ENCODE data around the gene DSTN. TPM values are rescaled to one million over a fixed set of nuclear protein-coding genes. Genes with fewer than 3 reads are reported as not detected.
"Not testable (repeated sequence)": the region's sequence is repeated elsewhere in the genome, so short reads cannot be mapped to it uniquely, and the experiment has no call there.

The DSTN gene
- total and polyA plus RNA-seq, 2 donors = 60.7 to 310 TPM

DNA sequence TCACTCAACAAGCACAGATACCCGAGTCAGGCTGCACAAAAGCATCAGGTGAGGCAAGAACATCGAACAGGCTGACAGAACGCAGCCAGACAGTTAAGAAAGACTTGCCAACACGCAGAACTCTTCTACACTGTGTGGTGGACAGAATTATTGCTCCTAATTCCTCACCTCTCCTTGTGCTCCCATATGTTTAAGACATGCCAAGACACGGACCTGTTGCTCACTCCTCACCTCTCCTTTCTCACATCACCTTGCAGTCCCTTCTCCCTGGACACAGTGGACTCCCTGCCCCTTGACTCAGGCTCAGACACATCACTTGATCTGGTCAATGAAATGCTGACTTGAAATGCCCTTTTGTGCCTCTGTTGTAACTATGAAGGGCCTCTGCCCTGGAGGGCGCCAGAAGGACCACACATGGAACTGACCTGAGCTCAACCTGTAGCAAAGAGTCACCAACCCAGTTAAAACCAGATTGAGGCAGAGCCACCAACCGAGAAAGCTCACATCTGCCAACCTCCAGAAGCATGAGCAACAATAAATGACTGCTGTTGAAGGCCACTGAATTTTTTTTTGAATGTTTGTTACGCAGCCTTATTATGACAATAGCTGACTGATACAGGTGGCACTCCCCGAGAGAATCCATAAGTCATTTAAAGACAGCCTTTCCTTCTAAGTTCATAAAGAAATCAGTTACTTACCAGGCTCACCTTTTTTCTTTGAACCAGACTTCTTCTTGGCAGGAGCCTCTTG, 88.2 kb downstream of the DSTN start:
- no peaks in the 10 kb centered on the region for H3K27me3 ChIP-seq (ENCODE audit: control insufficient read depth in 2 of 2, insufficient read depth in 1 of 2, low read length in 1 of 2)
- no peak overlapping the region for H3K27ac ChIP-seq (ENCODE audit: low read depth in 1 of 2, low read length in 1 of 2)
- 99% methylated on average over 9 of the region's 9 CpGs for WGBS
- H3K36me3 ChIP-seq (ENCODE audit: control insufficient read depth in 2 of 2, insufficient read depth in 2 of 2, low read length in 1 of 2) = peaks cover 11 to 14% of the 10 kb centered on the region in 2 donors
- peaks cover 2 to 6% of the 10 kb centered on the region in 2 donors for H3K9me3 ChIP-seq (ENCODE audit: control insufficient read depth in 2 of 2, insufficient read depth in 1 of 2, low read length in 1 of 2)
- H3K4me3 ChIP-seq (ENCODE audit: low read length in 2 of 2) = no peak overlapping the region
- DNase-seq (ENCODE audit: low read depth in 6 of 9, low spot score in 9 of 9) = no peak
- H3K4me1 ChIP-seq (ENCODE audit: control insufficient read depth in 2 of 2, insufficient read depth in 2 of 2, low read length in 2 of 2) = peaks cover 0 to 20% of the 10 kb centered on the region in 2 donors

- DNase-seq (ENCODE audit: low read depth in 6 of 9, low spot score in 9 of 9) = no peak
- Histone ChIP-seq H3K27me3 (ENCODE audit: control insufficient read depth in 2 of 2, insufficient read depth in 1 of 2, low read length in 1 of 2) (no peaks in the 10 kb centered on the region), H3K4me1 (ENCODE audit: control insufficient read depth in 2 of 2, insufficient read depth in 2 of 2, low read length in 2 of 2) (peaks cover 0 to 20% of the 10 kb centered on the region in 2 donors), H3K4me3 (ENCODE audit: low read length in 2 of 2) (no peak overlapping the region), H3K36me3 (ENCODE audit: control insufficient read depth in 2 of 2, insufficient read depth in 2 of 2, low read length in 1 of 2) (peaks cover 11 to 14% of the 10 kb centered on the region in 2 donors), H3K27ac (ENCODE audit: low read depth in 1 of 2, low read length in 1 of 2) (no peak overlapping the region), H3K9me3 (ENCODE audit: control insufficient read depth in 2 of 2, insufficient read depth in 1 of 2, low read length in 1 of 2) (peaks cover 2 to 6% of the 10 kb centered on the region in 2 donors)
- WGBS = 99% methylated on average over 2 of the region's 2 CpGs
Observed at GRCh38 chr20:17658648-17658993, 88.7 kb downstream of the DSTN start.

DNA sequence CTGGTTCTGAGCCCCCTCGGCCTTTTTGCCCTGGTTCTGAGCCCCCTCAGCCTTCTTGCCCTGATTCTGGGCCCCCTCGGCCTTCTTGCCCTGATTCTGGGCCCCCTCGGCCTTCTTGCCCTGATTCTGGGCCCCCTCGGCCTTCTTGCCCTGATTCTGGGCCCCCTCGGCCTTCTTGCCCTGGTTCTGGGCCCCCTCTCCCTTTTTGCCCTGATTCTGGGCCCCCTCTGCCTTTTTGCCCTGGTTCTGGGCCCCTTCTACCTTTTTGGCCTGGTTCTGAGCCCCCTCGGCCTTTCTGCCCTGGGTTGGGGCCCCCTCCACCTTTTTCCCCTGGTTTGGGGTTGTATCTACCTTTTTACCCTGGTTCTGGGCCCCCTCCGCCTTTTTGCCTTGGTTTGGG, 89.5 kb downstream of the DSTN start:
- WGBS = 98% methylated on average over 7 of the region's 7 CpGs
- H3K4me1 ChIP-seq (ENCODE audit: control insufficient read depth in 2 of 2, insufficient read depth in 2 of 2, low read length in 2 of 2) = peaks cover 0 to 26% of the 10 kb centered on the region in 2 donors
- H3K9me3 ChIP-seq (ENCODE audit: control insufficient read depth in 2 of 2, insufficient read depth in 1 of 2, low read length in 1 of 2); H3K27me3 ChIP-seq (ENCODE audit: control insufficient read depth in 2 of 2, insufficient read depth in 1 of 2, low read length in 1 of 2); H3K4me3 ChIP-seq (ENCODE audit: low read length in 2 of 2); DNase-seq (ENCODE audit: low read depth in 6 of 9, low spot score in 9 of 9); H3K27ac ChIP-seq (ENCODE audit: low read depth in 1 of 2, low read length in 1 of 2): not testable (repeated sequence)
- peaks cover 11% of the 10 kb centered on the region in 2 donors for H3K36me3 ChIP-seq (ENCODE audit: control insufficient read depth in 2 of 2, insufficient read depth in 2 of 2, low read length in 1 of 2)

Other genes starting within 250 kb of the DSTN start
- 0.57 TPM for gene BFSP1, start 38.7 kb upstream of the DSTN start, total RNA-seq
- 0.27 TPM for gene BFSP1, start 38.7 kb upstream of the DSTN start, polyA plus RNA-seq
- 20.7 TPM for gene RRBP1, start 112.2 kb downstream of the DSTN start, total RNA-seq
- gene RRBP1, start 112.2 kb downstream of the DSTN start, polyA plus RNA-seq = 24.2 TPM
- 0.14 TPM for gene BANF2, start 129.9 kb downstream of the DSTN start, total RNA-seq
- 0.25 TPM for gene BANF2, start 129.9 kb downstream of the DSTN start, polyA plus RNA-seq

Data from thymus (tissue), 11 donors.